Left forelimb (tissue), 1 donor: ENCODE measurements around the gene LDB3.

Experiments used
- DNase-seq: peaks from one replicate; pipeline ENCODE4 v3.0.0-alpha.2; 2018; ENCODE audit warnings: low spot score

The LDB3 gene

GRCh38 chr10:86686972-86687371 is 18.7 kb downstream of the LDB3 start:
- no peak for DNase-seq

DNA sequence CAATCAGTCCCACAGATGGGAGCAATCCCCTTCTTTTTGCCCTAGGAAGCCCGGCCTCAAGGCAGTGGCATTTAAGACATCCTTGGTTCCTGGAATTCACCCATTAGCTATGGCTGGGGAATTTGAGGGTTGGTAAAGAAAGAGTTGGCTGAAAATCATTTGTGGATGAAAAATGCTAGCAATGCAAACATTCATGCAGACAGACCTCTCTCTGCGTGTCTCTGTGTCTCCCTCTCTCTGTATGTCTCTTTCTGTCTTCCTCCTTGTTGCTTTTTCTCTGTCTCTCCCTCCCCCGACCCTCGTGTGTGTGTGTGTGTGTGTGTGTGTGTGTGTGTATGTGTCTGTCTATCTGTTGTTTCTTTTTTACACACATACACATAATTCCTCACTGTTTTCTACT is 19.4 kb downstream of the LDB3 start:
- no peak for DNase-seq

DNA sequence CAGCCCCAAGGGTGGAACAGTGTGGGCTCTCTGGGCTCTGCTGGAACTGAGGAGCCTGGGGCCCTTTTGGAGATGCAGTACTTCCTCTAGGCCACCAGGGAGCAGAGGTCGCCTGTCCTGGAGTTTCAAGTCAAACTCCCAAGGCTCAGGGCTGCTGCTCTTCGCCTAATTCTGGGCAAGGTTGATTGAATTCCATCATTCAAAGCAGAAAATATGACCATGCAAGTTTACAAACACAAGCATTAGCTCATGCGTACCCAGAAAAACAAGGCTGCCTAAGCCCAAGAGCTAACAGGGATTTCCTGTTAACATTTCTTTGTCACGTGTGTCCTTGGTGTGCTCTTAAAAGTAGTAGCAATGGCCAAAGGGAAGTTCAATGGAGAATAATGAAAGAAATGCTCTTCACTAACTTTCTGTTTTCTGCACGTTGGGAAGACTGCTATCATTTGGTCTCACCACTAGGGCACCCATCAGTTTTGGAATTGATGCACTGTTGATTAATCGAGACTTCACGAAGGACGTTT is 20.1 kb downstream of the LDB3 start:
- no peak for DNase-seq

GRCh38 chr10:86689146-86689545 is 20.8 kb downstream of the LDB3 start:
- DNase-seq, result no peak

GRCh38 chr10:86690231-86690630 is 21.9 kb downstream of the LDB3 start:
- DNase-seq, result no peak

DNA sequence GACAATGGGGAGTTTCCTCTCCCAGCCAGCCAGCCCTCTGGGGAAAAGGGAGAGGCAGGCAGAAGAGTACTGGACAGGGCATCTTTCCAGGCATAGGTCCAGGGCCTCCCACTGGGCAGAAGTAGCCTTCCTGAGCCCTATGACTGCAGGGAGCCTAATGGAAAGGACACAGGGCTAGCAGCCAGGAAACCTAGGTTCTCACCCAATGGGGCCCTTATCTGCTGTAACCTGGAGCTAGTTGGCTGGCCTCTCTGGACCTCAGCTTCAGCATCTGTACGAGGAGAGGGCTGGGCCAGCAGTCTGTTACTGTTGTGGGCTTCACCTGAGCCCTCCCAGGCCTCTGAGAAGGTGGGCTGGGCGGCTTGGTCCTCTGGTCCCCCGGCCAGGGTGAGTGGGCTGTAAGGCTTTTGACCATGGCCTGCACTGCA is 22.4 kb downstream of the LDB3 start:
- no peak for DNase-seq

GRCh38 chr10:86691333-86692022 is 23.2 kb downstream of the LDB3 start:
- no peak for DNase-seq

GRCh38 chr10:86692023-86692514 is 23.8 kb downstream of the LDB3 start:
- no peak for DNase-seq

DNA sequence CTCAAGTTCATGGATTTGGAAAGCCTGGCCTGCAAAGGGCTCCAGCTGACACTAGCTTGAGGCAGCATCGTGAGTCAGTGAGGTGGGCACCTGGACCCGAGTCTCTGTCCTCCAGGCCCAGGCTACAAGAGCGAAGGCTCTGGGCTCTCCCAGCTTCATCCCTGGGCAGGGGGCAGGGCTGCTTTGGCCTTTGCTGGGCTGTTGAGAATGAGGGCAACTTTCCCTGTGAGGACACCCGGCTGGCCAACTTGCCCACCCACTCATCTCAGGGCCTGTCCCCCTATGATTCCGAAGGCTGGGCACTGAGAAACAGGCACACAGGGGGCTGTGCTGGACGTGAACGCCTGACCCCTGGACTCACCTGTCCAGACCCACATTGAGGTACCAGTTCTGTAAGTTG is 24.4 kb downstream of the LDB3 start:
- no peak for DNase-seq

- DNase-seq, result no peak
These were observed 25.0 kb downstream of the LDB3 start for GRCh38 chr10:86693275-86693674.

DNA sequence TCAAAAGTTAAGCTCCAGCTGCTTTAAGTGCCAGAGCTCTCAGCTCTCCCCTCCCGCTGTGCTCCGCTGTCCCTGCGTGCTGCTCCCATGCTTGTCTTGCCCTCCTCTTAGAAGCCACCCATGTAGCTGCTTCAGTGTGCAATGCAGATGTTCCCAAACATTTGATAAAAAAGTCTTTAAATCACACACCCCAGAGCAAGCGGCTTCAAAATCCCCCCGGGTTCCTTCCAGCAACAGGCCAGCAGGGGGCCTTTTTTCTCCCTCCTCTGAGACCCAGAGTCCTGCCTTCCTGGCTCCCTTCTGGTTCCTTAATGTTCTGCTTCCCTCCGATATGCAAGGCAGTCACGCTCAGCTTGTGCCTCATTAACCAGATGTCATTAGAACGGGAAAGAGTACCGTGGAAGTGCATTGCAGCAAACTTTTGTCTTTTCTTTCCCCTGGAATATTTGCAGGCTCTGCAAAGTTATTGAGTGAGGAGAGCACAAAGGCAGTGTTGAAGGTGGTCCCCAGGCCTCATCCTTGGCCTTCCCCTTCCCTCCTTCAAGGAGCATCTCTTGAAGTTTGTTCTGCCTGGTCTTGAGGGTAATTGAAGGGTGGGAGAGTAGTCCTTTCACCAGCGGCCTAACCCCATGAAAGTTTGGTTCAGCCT is 25.5 kb downstream of the LDB3 start:
- no peak for DNase-seq

GRCh38 chr10:86698207-86698940 is 30.1 kb downstream of the LDB3 start:
- no peak for DNase-seq

- DNase-seq, result no peak
These were observed 30.8 kb downstream of the LDB3 start for GRCh38 chr10:86699125-86699524.

GRCh38 chr10:86699541-86699940 is 31.2 kb downstream of the LDB3 start:
- DNase-seq, result no peak

GRCh38 chr10:86699991-86700840 is 31.9 kb downstream of the LDB3 start:
- DNase-seq, result no peak

DNA sequence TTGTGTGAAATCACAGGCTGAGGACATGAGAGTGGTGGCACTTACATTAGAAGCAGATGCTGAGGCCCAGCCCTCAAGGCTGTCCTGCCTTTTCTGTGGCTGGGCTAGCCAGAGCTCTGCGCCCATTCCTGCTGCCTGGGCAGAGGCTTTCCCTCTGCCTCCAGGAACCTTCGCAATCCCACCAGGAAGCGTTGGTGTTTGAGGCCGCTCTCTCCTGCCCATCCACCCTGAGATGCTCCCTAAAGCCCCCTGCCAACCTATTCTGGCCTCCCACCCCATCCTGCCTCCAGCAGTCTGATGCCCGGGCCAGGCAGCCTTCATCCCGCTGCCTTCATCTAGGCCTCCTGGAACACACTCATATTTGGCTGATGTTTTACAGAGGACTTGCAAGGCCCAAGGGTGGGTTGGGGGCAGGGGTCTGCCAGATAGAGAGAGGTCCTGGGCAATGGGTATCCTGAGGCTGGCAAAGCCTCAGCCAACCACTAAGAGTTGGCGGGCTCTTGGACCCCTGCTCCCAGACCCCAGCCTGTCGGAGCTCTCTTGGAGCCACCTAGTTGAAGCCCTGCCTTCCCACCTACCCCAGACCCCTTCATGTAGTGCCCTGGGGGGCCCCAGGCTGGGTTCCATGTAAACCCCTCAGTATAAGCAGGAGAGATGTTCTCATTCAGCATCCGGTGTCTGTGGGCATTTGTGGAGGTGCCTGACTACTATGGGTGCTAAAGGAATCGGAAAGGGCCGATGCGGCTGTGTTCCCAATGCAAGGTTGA is 32.7 kb downstream of the LDB3 start:
- DNase-seq, result no peak

GRCh38 chr10:86703176-86703575 is 34.9 kb downstream of the LDB3 start:
- no peak for DNase-seq

GRCh38 chr10:86705139-86705538 is 36.8 kb downstream of the LDB3 start:
- no peak for DNase-seq

GRCh38 chr10:86705905-86706304 is 37.6 kb downstream of the LDB3 start:
- no peak for DNase-seq

DNA sequence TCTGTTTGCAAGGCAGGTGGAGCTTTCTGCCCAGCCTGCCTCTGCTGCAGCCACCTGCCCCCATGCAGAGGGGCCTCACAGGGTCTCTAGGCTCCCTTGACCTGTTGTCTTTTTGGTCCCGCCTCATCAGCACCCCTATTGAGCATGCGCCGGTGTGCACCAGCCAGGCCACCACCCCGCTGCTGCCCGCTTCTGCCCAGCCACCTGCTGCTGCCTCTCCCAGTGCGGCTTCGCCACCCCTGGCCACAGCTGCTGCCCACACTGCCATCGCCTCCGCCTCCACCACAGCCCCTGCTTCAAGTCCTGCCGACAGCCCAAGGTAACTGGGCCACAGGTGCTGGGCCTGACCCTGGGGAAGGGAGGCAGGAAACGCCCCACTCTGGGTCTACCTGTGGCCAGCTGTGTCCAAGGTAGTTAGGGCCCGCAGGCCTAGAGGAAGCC is 38.1 kb downstream of the LDB3 start:
- no peak for DNase-seq

DNA sequence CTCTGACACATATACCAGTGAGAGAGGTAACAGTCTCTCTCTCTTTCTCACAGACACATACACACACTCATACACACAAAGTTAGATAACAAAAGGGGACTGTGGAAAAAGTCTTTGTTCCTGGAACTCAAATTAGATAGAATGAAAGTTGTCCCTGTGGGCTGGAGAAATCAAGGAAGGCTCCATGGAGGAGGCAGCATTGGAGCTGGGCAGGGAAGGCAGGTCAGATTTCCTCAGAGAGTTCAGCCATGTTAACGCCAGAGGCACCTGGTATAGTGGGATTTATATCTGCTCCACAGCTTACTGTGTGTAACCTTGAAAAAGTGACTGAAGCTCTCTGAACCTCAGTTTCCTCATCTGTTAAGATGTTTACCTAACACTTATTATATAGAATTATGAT is 38.7 kb downstream of the LDB3 start:
- no peak for DNase-seq
